GM12878 (cell line): ENCODE measurements around the gene ADAMTS18. TPM values are rescaled to one million over a fixed set of nuclear protein-coding genes. Genes with fewer than 3 reads are reported as not detected.

Experiments used
- ATAC-seq: fragments of 200-7000 bp; cut with Tn5 transposase; 3 replicates; pipeline ENCODE4 v1.9.1; 2020; ENCODE audit warnings: mild to moderate bottlenecking, moderate library complexity
- BruUV-seq: library from RNA; stranded (reverse); fragments of 400-500 nt; replicated peaks from 2 replicates; lab custom pipeline; 2021; lab: Mats Ljungman, UMichigan
- CTCF ChIA-PET: fragments of 300-600 bp; sonication (Branson Sonifier 250); formaldehyde crosslinking; extraction: SDS; loops from one replicate; lab custom pipeline; 2021; ENCODE audit warnings: inconsistent platforms; lab: Yijun Ruan, JAX
- POLR2A ChIA-PET: fragments of 350-600 bp; formaldehyde crosslinking; extraction: SDS; loops from one replicate; lab custom pipeline; 2021; ENCODE audit warnings: inconsistent platforms; lab: Charles Lee
- RAD21 ChIA-PET: fragments of 300-600 bp; sonication (Branson Sonifier 250); formaldehyde crosslinking; loops from one replicate; lab custom pipeline; 2023; ENCODE audit warnings: antibody characterized with exemption; ENCODE audit not compliant: unreplicated experiment; lab: Charles Lee
- SMC1A ChIA-PET: fragments of 300-600 bp; sonication (Branson Sonifier 250); formaldehyde crosslinking; loops from one replicate; lab custom pipeline; 2023; ENCODE audit not compliant: unreplicated experiment, uncharacterized antibody; lab: Charles Lee
- DNase-seq: peaks from one replicate; pipeline ENCODE4 v3.0.0-alpha.2; 2011; ENCODE audit warnings: low read depth, low spot score
- FAIRE-seq: peaks from 3 replicates; lab custom pipeline; 2011; peaks lifted over from hg19 to GRCh38; lab: Jason Lieb, UNC
- H2AFZ ChIP-seq: 2 replicates; pipeline ENCODE4 v1.6.0; 2011; ENCODE audit warnings: low read depth, low read length, control low read depth; ENCODE audit not compliant: control insufficient read depth
- H3K27ac ChIP-seq: 2 replicates; pipeline ENCODE4 v1.5.1; 2011; ENCODE audit warnings: control low read depth; ENCODE audit not compliant: control insufficient read depth, insufficient read depth
- H3K27me3 ChIP-seq, 2 experiments: replicated peaks in 1 of 2; 2 replicates each; pipeline versions ENCODE4 v1.6.0 to v1.6.1; 2011; ENCODE audit warnings: low read length in 1 of 2; ENCODE audit not compliant: control insufficient read depth in 2 of 2, insufficient read depth in 2 of 2
- H3K36me3 ChIP-seq, 2 experiments: 2 replicates each; pipeline ENCODE4 v1.5.1; 2011; ENCODE audit warnings: low read length in 1 of 2; ENCODE audit not compliant: control insufficient read depth in 2 of 2, insufficient read depth in 2 of 2
- H3K4me1 ChIP-seq: 2 replicates; pipeline ENCODE4 v1.6.1; 2011; ENCODE audit warnings: mild to moderate bottlenecking, low read length, moderate library complexity, mixed read lengths; ENCODE audit not compliant: control insufficient read depth, insufficient read depth
- H3K4me2 ChIP-seq: 2 replicates; pipeline ENCODE4 v1.6.0; 2011; ENCODE audit warnings: control low read depth; ENCODE audit not compliant: control insufficient read depth, insufficient read depth
- H3K4me3 ChIP-seq: fragments of 200-600 bp; sonication (generic); 2 replicates; pipeline ENCODE4 v1.5.1; 2016
- H3K79me2 ChIP-seq: 2 replicates; pipeline ENCODE4 v1.6.0; 2011; ENCODE audit warnings: low read length; ENCODE audit not compliant: control insufficient read depth, insufficient read depth
- H3K9ac ChIP-seq: 2 replicates; pipeline ENCODE4 v1.8.0; 2011; ENCODE audit warnings: low read length, control low read depth, mixed read lengths; ENCODE audit not compliant: control insufficient read depth, insufficient read depth
- H3K9me3 ChIP-seq: replicated peaks from 3 replicates; pipeline ENCODE4 v1.5.1; 2011; ENCODE audit warnings: mild to moderate bottlenecking, low read length; ENCODE audit not compliant: control insufficient read depth, insufficient read depth
- H4K20me1 ChIP-seq: 2 replicates; pipeline ENCODE4 v1.6.0; 2011; ENCODE audit not compliant: control insufficient read depth, insufficient read depth
- CEBPB ChIP-seq, 2 experiments: fragments of 150-350 bp in 1 of 2; IDR thresholded peaks; 2 replicates each; pipeline ENCODE4 v1.6.1; 2012 to 2014; ENCODE audit warnings: low read depth in 2 of 2, low read length in 2 of 2, borderline replicate concordance in 1 of 2, inconsistent platforms in 1 of 2
- ESRRA ChIP-seq: IDR thresholded peaks from 2 replicates; pipeline ENCODE4 v1.6.1; 2012; ENCODE audit warnings: mild to moderate bottlenecking, low read length, improper control_type of control experiment
- HDGF ChIP-seq: fragments of 450-650 bp; IDR thresholded peaks from 2 replicates; pipeline ENCODE4 v1.6.1; 2016; ENCODE audit warnings: antibody characterized with exemption
- JUNB ChIP-seq: IDR thresholded peaks from 2 replicates; pipeline ENCODE4 v1.6.1; 2016; ENCODE audit warnings: antibody characterized with exemption, mild to moderate bottlenecking
- MTA2 ChIP-seq: fragments of 450-650 bp; IDR thresholded peaks from 2 replicates; pipeline ENCODE4 v1.6.1; 2016; ENCODE audit warnings: low read depth, mild to moderate bottlenecking, moderate library complexity
- MYC ChIP-seq: IDR thresholded peaks from 2 replicates; pipeline ENCODE4 v1.6.1; 2011; ENCODE audit warnings: mild to moderate bottlenecking, low read length, moderate library complexity, inconsistent platforms; ENCODE audit not compliant: insufficient read depth, insufficient replicate concordance, insufficient read length, severe bottlenecking
- NFYB ChIP-seq: IDR thresholded peaks from 2 replicates; pipeline ENCODE4 v1.6.1; 2011; ENCODE audit warnings: low read depth, mild to moderate bottlenecking, low read length, improper control_type of control experiment, moderate library complexity; ENCODE audit not compliant: insufficient read depth
- NRF1 ChIP-seq: conservative IDR thresholded peaks from 2 replicates; pipeline ENCODE4 v1.6.1; 2011; ENCODE audit warnings: mild to moderate bottlenecking, low read depth, low read length, improper control_type of control experiment
- RBBP5 ChIP-seq: fragments of 200-600 bp; sonication (generic); conservative IDR thresholded peaks from 2 replicates; pipeline ENCODE4 v1.6.1; 2016
- RUNX3 ChIP-seq: IDR thresholded peaks from 2 replicates; pipeline ENCODE4 v1.6.1; 2012; ENCODE audit warnings: low read length, inconsistent platforms
- SIX5 ChIP-seq: IDR thresholded peaks from 2 replicates; pipeline ENCODE4 v1.6.1; 2011; ENCODE audit warnings: mild to moderate bottlenecking, low read depth, low read length, moderate library complexity; ENCODE audit not compliant: severe bottlenecking
- SMAD5 ChIP-seq: IDR thresholded peaks from 2 replicates; pipeline ENCODE4 v1.6.1; 2016; ENCODE audit warnings: antibody characterized with exemption, low read depth
- SPI1 ChIP-seq: IDR thresholded peaks from 2 replicates; pipeline ENCODE4 v1.6.1; 2011; ENCODE audit warnings: low read depth, mild to moderate bottlenecking, low read length, moderate library complexity, borderline replicate concordance; ENCODE audit not compliant: insufficient read depth
- ZNF274 ChIP-seq: IDR thresholded peaks from one replicate; pipeline ENCODE4 v1.8.0; 2011; ENCODE audit not compliant: insufficient read length, insufficient read depth
- ZNF622 ChIP-seq: fragments of 450-650 bp; IDR thresholded peaks from 2 replicates; pipeline ENCODE4 v1.6.1; 2017; ENCODE audit warnings: mild to moderate bottlenecking, inconsistent platforms
- WGBS: methylation state at CpG from one replicate; pipeline ENCODE4 v1.1.6; 2016; ENCODE audit warnings: low lambda C conversion rate; ENCODE audit not compliant: insufficient replicate concordance, insufficient coverage; ENCODE audit errors: missing lambda C conversion rate; 5-methylcytosine and 5-hydroxymethylcytosine counted together
- in situ Hi-C: fragments of 300-500 bp; cut with MboI; formaldehyde crosslinking; loops from 9 replicates; pipeline ENCODE4 v1.14.3; 2018; ENCODE audit warnings: mixed read lengths
- intact Hi-C: fragments of 100-400 bp; cut with micrococcal nuclease; formaldehyde crosslinking; loops from one replicate; pipeline ENCODE4 v1.14.2; 2022; ENCODE audit not compliant: unreplicated experiment
- polyA plus RNA-seq, 11 experiments: library from polyadenylated mRNA; depleted of rRNA in 4 of 11; unstranded in 6 of 11; stranded (reverse) in 5 of 11; fragments of >200 nt; fragmentation: Nextera tagmentation in 4 of 11; fragmentation: Illumina TruSeq in 1 of 11; extraction: Ambion mirVana in 4 of 11; extraction: Trizol in 1 of 11; gene quantifications; 1 replicate in 1 of 11; 2 replicates in 10 of 11; pipeline versions ENCODE4 v1.2.1 to v1.2.3, GENCODE V29; 2011 to 2016; ENCODE audit warnings: inconsistent platforms in 2 of 11, missing spikeins in 2 of 11, low read depth in 1 of 11
- total RNA-seq, 4 experiments: library from RNA; depleted of rRNA in 3 of 4; stranded (reverse); fragments of >200 nt in 3 of 4; fragmentation: Illumina TruSeq in 1 of 4; extraction: Trizol in 1 of 4; gene quantifications; 2 replicates each; pipeline versions ENCODE4 v1.2.1 to v1.2.3, GENCODE V29; 2013 to 2021
- TF ChIP-seq, protein P1 (sequence below): fragments of 450-650 bp; IDR thresholded peaks from 2 replicates; pipeline ENCODE4 v1.6.1; 2017; ENCODE audit warnings: borderline replicate concordance
- TF ChIP-seq, protein P2 (sequence below): fragments of 450-650 bp; IDR thresholded peaks from 2 replicates; pipeline ENCODE4 v1.6.1; 2018; ENCODE audit warnings: borderline replicate concordance, mild to moderate bottlenecking; ENCODE audit not compliant: partially characterized antibody
- TF ChIP-seq, protein P3 (sequence below): fragments of 450-650 bp; IDR thresholded peaks from 2 replicates; pipeline ENCODE4 v1.6.1; 2017; ENCODE audit warnings: mild to moderate bottlenecking, moderate library complexity

Gene ADAMTS18
- total and polyA plus RNA-seq, 10 of the 15 experiments (the other 5 are each of a cell fraction or from before 2014, with no cell fraction given) = not detected

DNA sequence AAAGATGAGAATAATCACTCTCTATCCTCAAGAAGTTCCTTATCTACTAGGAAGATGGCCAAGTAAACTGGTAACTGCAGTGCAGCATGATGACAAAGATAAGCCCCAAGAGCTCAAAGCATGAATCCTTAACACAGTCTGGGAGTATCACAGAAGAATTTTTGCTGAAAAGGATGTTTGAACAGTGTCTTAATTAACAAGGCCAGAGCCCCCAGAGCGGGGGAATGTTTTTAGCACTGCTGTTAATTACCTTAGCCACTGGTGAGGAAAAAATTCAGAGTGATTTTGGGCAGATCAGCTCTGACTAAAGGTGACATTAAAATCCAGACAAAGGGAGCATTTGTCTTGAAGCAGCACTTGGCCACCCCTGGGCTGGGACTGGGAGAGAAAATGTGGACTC, 30.1 kb downstream of the ADAMTS18 start:
- Histone ChIP-seq H3K9me3 (no peaks in the 10 kb centered on the region), H4K20me1 (no peaks in the 10 kb centered on the region), H3K9ac (no peak overlapping the region), H3K79me2 (no peaks in the 10 kb centered on the region), H3K27me3 (0 out of 4 replicates have a peak, but pooled peaks cover 0 to 2% of the 10 kb centered on the region in 2 experiments), H2AFZ (no peak overlapping the region), H3K4me1 (no peaks in the 10 kb centered on the region), H3K27ac (no peak overlapping the region), H3K36me3 (no peaks in the 10 kb centered on the region), H3K4me2 (no peak overlapping the region), H3K4me3 (no peak overlapping the region)
- no TSS peak for BruUV-seq
- CTCF ChIA-PET = no interaction called here
- POLR2A ChIA-PET = no interaction called here
- intact Hi-C loops (no loop called here), in situ Hi-C loops (no loop called here)
- FAIRE-seq (no peak), ATAC-seq (no peak), DNase-seq (no peak)
- TF ChIP-seq ZNF274 (no peak), RUNX3 (no peak), RBBP5 (no peak), ESRRA (no peak), MYC (no peak), NFYB (no peak), MTA2 (no peak), SPI1 (no peak), SMAD5 (no peak), ZNF622 (no peak), SIX5 (no peak), NRF1 (no peak), CEBPB (IDR thresholded peaks at IDR 0.05; ENCODE audit: borderline replicate concordance in 1 of 2, low read depth in 2 of 2, low read length in 2 of 2) (no peak), HDGF (no peak), JUNB (no peak)
- TF ChIP-seq, protein P1, sequence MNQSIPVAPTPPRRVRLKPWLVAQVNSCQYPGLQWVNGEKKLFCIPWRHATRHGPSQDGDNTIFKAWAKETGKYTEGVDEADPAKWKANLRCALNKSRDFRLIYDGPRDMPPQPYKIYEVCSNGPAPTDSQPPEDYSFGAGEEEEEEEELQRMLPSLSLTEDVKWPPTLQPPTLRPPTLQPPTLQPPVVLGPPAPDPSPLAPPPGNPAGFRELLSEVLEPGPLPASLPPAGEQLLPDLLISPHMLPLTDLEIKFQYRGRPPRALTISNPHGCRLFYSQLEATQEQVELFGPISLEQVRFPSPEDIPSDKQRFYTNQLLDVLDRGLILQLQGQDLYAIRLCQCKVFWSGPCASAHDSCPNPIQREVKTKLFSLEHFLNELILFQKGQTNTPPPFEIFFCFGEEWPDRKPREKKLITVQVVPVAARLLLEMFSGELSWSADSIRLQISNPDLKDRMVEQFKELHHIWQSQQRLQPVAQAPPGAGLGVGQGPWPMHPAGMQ = no peak
- TF ChIP-seq, protein P2, sequence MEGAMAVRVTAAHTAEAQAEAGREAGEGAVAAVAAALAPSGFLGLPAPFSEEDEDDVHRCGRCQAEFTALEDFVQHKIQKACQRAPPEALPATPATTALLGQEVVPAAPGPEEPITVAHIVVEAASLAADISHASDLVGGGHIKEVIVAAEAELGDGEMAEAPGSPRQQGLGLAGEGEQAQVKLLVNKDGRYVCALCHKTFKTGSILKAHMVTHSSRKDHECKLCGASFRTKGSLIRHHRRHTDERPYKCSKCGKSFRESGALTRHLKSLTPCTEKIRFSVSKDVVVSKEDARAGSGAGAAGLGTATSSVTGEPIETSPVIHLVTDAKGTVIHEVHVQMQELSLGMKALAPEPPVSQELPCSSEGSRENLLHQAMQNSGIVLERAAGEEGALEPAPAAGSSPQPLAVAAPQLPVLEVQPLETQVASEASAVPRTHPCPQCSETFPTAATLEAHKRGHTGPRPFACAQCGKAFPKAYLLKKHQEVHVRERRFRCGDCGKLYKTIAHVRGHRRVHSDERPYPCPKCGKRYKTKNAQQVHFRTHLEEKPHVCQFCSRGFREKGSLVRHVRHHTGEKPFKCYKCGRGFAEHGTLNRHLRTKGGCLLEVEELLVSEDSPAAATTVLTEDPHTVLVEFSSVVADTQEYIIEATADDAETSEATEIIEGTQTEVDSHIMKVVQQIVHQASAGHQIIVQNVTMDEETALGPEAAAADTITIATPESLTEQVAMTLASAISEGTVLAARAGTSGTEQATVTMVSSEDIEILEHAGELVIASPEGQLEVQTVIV = no peak
- TF ChIP-seq, protein P3, sequence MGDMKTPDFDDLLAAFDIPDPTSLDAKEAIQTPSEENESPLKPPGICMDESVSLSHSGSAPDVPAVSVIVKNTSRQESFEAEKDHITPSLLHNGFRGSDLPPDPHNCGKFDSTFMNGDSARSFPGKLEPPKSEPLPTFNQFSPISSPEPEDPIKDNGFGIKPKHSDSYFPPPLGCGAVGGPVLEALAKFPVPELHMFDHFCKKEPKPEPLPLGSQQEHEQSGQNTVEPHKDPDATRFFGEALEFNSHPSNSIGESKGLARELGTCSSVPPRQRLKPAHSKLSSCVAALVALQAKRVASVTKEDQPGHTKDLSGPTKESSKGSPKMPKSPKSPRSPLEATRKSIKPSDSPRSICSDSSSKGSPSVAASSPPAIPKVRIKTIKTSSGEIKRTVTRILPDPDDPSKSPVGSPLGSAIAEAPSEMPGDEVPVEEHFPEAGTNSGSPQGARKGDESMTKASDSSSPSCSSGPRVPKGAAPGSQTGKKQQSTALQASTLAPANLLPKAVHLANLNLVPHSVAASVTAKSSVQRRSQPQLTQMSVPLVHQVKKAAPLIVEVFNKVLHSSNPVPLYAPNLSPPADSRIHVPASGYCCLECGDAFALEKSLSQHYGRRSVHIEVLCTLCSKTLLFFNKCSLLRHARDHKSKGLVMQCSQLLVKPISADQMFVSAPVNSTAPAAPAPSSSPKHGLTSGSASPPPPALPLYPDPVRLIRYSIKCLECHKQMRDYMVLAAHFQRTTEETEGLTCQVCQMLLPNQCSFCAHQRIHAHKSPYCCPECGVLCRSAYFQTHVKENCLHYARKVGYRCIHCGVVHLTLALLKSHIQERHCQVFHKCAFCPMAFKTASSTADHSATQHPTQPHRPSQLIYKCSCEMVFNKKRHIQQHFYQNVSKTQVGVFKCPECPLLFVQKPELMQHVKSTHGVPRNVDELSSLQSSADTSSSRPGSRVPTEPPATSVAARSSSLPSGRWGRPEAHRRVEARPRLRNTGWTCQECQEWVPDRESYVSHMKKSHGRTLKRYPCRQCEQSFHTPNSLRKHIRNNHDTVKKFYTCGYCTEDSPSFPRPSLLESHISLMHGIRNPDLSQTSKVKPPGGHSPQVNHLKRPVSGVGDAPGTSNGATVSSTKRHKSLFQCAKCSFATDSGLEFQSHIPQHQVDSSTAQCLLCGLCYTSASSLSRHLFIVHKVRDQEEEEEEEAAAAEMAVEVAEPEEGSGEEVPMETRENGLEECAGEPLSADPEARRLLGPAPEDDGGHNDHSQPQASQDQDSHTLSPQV = no peak
- SMC1A ChIA-PET = no interaction called here
- RAD21 ChIA-PET = no interaction called here
- 4% methylated on average over 1 of the region's 1 CpG for WGBS
